HEK293 (cell line): ENCODE results near the gene EBI3.
A peak's percentile ranks its signal among the peaks of the same experiment; 100 is the strongest.

Source experiments
- EGR2 ChIP-seq: fragments of 450-650 bp; formaldehyde crosslinking; IDR thresholded peaks from 2 replicates; pipeline ENCODE4 v1.5.1; 2016; ENCODE audit warnings: low read depth, missing biosample characterization, missing genetic modification characterization
- OSR2 ChIP-seq: fragments of 450-650 bp; formaldehyde crosslinking; IDR thresholded peaks from 2 replicates; pipeline ENCODE4 v1.5.1; 2016; ENCODE audit warnings: missing biosample characterization, missing genetic modification characterization
- PRDM1 ChIP-seq: fragments of 450-650 bp; formaldehyde crosslinking; IDR thresholded peaks from 2 replicates; pipeline ENCODE4; 2016; ENCODE audit warnings: missing biosample characterization, missing genetic modification characterization
- ZBTB7A ChIP-seq: fragments of 450-650 bp; formaldehyde crosslinking; IDR thresholded peaks from 2 replicates; pipeline ENCODE4 v1.5.1; 2016; ENCODE audit warnings: low read depth, missing biosample characterization, missing genetic modification characterization
- ZFP41 ChIP-seq: fragments of 450-650 bp; formaldehyde crosslinking; IDR thresholded peaks from 2 replicates; pipeline ENCODE4 v1.5.1; 2016; ENCODE audit warnings: missing biosample characterization, missing genetic modification characterization, borderline replicate concordance
- ZNF16 ChIP-seq: fragments of 450-650 bp; formaldehyde crosslinking; IDR thresholded peaks from 2 replicates; pipeline ENCODE4 v1.5.1; 2016; ENCODE audit warnings: low read depth, missing biosample characterization, missing genetic modification characterization
- ZNF175 ChIP-seq: fragments of 450-650 bp; formaldehyde crosslinking; IDR thresholded peaks from 2 replicates; pipeline ENCODE4 v1.5.1; 2016; ENCODE audit warnings: missing biosample characterization, missing genetic modification characterization
- ZNF221 ChIP-seq: fragments of 450-650 bp; formaldehyde crosslinking; IDR thresholded peaks from 2 replicates; pipeline ENCODE4 v1.5.1; 2017; ENCODE audit warnings: missing biosample characterization, missing genetic modification characterization, borderline replicate concordance
- ZNF311 ChIP-seq: fragments of 450-650 bp; formaldehyde crosslinking; IDR thresholded peaks from 2 replicates; pipeline ENCODE4 v1.5.1; 2017; ENCODE audit warnings: missing biosample characterization, missing genetic modification characterization, borderline replicate concordance
- ZNF341 ChIP-seq: fragments of 450-650 bp; formaldehyde crosslinking; IDR thresholded peaks from 2 replicates; pipeline ENCODE4; 2016; ENCODE audit warnings: low read depth, missing biosample characterization, missing genetic modification characterization
- ZNF391 ChIP-seq: fragments of 450-650 bp; formaldehyde crosslinking; IDR thresholded peaks from 2 replicates; pipeline ENCODE4 v1.5.1; 2016; ENCODE audit warnings: low read depth, missing biosample characterization, missing genetic modification characterization, borderline replicate concordance
- ZNF560 ChIP-seq: fragments of 450-650 bp; formaldehyde crosslinking; IDR thresholded peaks from 2 replicates; pipeline ENCODE4 v1.5.1; 2017; ENCODE audit warnings: missing biosample characterization, missing genetic modification characterization, borderline replicate concordance
- ZNF624 ChIP-seq: fragments of 450-650 bp; formaldehyde crosslinking; IDR thresholded peaks from 2 replicates; pipeline ENCODE4 v1.5.1; 2017; ENCODE audit warnings: missing biosample characterization, missing genetic modification characterization
- ZNF658 ChIP-seq: fragments of 450-650 bp; formaldehyde crosslinking; IDR thresholded peaks from 2 replicates; pipeline ENCODE4; 2016; ENCODE audit warnings: missing biosample characterization, missing genetic modification characterization
- ZNF677 ChIP-seq: fragments of 450-650 bp; IDR thresholded peaks from 2 replicates; pipeline ENCODE4 v1.5.0; 2018; ENCODE audit warnings: missing biosample characterization, mild to moderate bottlenecking, missing genetic modification characterization, moderate library complexity
- ZNF768 ChIP-seq: fragments of 450-650 bp; formaldehyde crosslinking; IDR thresholded peaks from 2 replicates; pipeline ENCODE4 v1.5.1; 2018; ENCODE audit warnings: missing biosample characterization, mild to moderate bottlenecking, missing genetic modification characterization
- ZNF776 ChIP-seq: fragments of 450-650 bp; formaldehyde crosslinking; IDR thresholded peaks from 2 replicates; pipeline ENCODE4 v1.5.0; 2017; ENCODE audit warnings: missing biosample characterization, missing genetic modification characterization, borderline replicate concordance
- TF ChIP-seq, protein P1 (sequence below): sonication (generic); formaldehyde crosslinking; IDR thresholded peaks from 2 replicates; pipeline ENCODE4 v1.8.1; 2022; ENCODE audit warnings: mild to moderate bottlenecking, moderate library complexity, missing genetic modification reagents
- TF ChIP-seq, protein P2 (sequence below): fragments of 450-650 bp; formaldehyde crosslinking; IDR thresholded peaks from 2 replicates; pipeline ENCODE4; 2016; ENCODE audit warnings: missing biosample characterization, missing genetic modification characterization
- TF ChIP-seq, protein P3 (sequence below): fragments of 450-650 bp; formaldehyde crosslinking; IDR thresholded peaks from 2 replicates; pipeline ENCODE4 v1.5.1; 2016; ENCODE audit warnings: missing biosample characterization, missing genetic modification characterization
- TF ChIP-seq, protein P4 (sequence below): fragments of 450-650 bp; formaldehyde crosslinking; IDR thresholded peaks from 2 replicates; pipeline ENCODE4 v1.5.1; 2016; ENCODE audit warnings: missing biosample characterization, missing genetic modification characterization
- TF ChIP-seq, protein P5 (sequence below): fragments of 450-650 bp; formaldehyde crosslinking; IDR thresholded peaks from 2 replicates; pipeline ENCODE4 v1.5.1; 2016; ENCODE audit warnings: missing biosample characterization, missing genetic modification characterization
- TF ChIP-seq, protein P6 (sequence below): fragments of 450-650 bp; formaldehyde crosslinking; IDR thresholded peaks from 2 replicates; pipeline ENCODE4 v1.5.1; 2016; ENCODE audit warnings: missing biosample characterization, missing genetic modification characterization
- TF ChIP-seq, protein P7 (sequence below): fragments of 450-650 bp; formaldehyde crosslinking; IDR thresholded peaks from 2 replicates; pipeline ENCODE4 v1.5.1; 2016; ENCODE audit warnings: missing biosample characterization, missing genetic modification characterization

EBI3 gene

DNA sequence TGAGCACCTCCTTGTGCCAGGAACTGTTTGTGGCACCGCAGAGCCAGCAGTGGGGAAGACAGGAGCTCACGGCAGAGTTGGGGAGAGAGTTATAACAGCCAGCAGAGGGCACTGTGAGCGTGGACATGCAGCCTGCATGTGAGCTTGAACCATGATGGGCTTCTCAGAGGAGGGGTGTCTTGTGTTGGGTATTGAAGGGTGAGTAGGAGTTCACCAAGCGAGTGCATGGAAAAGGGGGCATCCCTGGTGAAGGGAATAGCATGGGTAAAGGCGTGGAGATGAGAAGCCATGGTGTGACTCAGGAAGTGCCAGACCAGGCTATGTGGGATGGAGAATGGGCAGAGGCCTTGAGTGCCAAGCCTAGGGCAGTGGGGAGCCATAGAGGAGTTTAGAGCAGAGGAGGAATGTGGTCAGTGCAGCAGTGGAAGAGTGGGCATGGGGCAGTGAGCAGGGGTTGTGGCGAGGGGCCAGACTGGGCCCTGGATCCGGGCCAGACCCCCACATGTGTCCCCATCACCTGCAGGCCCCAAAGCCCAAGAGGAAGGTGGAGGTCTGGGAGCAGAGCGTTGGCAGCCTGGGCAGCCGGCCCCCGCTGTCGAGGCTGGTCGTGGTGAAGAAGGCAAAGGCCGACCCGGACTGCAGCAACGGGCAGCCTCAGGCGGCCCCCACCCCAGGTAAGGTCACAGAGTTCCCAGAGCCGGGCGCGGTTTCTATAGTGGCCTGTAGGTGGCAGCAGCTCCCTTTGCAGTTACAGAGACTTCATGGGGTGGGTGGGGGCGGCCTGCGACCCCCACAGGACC lies 38.0 kb downstream of the EBI3 start (continued):
- TF ChIP-seq, protein P1, sequence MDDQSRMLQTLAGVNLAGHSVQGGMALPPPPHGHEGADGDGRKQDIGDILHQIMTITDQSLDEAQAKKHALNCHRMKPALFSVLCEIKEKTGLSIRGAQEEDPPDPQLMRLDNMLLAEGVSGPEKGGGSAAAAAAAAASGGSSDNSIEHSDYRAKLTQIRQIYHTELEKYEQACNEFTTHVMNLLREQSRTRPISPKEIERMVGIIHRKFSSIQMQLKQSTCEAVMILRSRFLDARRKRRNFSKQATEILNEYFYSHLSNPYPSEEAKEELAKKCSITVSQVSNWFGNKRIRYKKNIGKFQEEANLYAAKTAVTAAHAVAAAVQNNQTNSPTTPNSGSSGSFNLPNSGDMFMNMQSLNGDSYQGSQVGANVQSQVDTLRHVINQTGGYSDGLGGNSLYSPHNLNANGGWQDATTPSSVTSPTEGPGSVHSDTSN (CRISPR knock-in tag), result no peak
- TF ChIP-seq, protein P2, sequence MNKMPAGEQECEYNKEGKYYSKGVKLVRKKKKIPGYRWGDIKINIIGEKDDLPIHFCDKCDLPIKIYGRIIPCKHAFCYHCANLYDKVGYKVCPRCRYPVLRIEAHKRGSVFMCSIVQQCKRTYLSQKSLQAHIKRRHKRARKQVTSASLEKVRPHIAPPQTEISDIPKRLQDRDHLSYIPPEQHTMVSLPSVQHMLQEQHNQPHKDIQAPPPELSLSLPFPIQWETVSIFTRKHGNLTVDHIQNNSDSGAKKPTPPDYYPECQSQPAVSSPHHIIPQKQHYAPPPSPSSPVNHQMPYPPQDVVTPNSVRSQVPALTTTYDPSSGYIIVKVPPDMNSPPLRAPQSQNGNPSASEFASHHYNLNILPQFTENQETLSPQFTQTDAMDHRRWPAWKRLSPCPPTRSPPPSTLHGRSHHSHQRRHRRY (tag by site-specific recombination), result no peak
- TF ChIP-seq, protein P3, sequence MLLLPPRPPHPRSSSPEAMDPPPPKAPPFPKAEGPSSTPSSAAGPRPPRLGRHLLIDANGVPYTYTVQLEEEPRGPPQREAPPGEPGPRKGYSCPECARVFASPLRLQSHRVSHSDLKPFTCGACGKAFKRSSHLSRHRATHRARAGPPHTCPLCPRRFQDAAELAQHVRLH (tag by site-specific recombination), result peak; percentile 87
- TF ChIP-seq ZNF560 (tag by site-specific recombination), result no peak
- TF ChIP-seq, protein P4, sequence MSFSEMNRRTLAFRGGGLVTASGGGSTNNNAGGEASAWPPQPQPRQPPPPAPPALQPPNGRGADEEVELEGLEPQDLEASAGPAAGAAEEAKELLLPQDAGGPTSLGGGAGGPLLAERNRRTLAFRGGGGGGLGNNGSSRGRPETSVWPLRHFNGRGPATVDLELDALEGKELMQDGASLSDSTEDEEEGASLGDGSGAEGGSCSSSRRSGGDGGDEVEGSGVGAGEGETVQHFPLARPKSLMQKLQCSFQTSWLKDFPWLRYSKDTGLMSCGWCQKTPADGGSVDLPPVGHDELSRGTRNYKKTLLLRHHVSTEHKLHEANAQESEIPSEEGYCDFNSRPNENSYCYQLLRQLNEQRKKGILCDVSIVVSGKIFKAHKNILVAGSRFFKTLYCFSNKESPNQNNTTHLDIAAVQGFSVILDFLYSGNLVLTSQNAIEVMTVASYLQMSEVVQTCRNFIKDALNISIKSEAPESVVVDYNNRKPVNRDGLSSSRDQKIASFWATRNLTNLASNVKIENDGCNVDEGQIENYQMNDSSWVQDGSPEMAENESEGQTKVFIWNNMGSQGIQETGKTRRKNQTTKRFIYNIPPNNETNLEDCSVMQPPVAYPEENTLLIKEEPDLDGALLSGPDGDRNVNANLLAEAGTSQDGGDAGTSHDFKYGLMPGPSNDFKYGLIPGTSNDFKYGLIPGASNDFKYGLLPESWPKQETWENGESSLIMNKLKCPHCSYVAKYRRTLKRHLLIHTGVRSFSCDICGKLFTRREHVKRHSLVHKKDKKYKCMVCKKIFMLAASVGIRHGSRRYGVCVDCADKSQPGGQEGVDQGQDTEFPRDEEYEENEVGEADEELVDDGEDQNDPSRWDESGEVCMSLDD (tag by site-specific recombination), result peak; percentile 60; the same call in 1 of the 2 replicates
- TF ChIP-seq ZNF677 (tag by site-specific recombination), result no peak
- TF ChIP-seq ZNF658 (tag by site-specific recombination), result no peak
- no peak for TF ChIP-seq ZNF624 (tag by site-specific recombination)
- no peak for TF ChIP-seq PRDM1
- no peak for TF ChIP-seq ZNF175 (tag by site-specific recombination)
- TF ChIP-seq ZFP41 (tag by site-specific recombination), result no peak
- no peak for TF ChIP-seq OSR2 (tag by site-specific recombination)
- peak; percentile 98 for TF ChIP-seq ZNF16
- no peak for TF ChIP-seq ZNF768 (tag by site-specific recombination)
- TF ChIP-seq, protein P5, sequence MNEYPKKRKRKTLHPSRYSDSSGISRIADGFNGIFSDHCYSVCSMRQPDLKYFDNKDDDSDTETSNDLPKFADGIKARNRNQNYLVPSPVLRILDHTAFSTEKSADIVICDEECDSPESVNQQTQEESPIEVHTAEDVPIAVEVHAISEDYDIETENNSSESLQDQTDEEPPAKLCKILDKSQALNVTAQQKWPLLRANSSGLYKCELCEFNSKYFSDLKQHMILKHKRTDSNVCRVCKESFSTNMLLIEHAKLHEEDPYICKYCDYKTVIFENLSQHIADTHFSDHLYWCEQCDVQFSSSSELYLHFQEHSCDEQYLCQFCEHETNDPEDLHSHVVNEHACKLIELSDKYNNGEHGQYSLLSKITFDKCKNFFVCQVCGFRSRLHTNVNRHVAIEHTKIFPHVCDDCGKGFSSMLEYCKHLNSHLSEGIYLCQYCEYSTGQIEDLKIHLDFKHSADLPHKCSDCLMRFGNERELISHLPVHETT, result 0 out of 2 replicates have a peak, but pooled peaks have one; percentile 47
- no peak for TF ChIP-seq ZNF776 (tag by site-specific recombination)
- peak; percentile 59; the same call in 1 of the 2 replicates for TF ChIP-seq ZNF341 (tag by site-specific recombination)
- TF ChIP-seq ZNF391 (tag by site-specific recombination), result peak; percentile 75; the same call in 1 of the 2 replicates
- TF ChIP-seq ZNF311 (tag by site-specific recombination), result no peak
- TF ChIP-seq ZNF221 (tag by site-specific recombination), result no peak
- TF ChIP-seq, protein P6, sequence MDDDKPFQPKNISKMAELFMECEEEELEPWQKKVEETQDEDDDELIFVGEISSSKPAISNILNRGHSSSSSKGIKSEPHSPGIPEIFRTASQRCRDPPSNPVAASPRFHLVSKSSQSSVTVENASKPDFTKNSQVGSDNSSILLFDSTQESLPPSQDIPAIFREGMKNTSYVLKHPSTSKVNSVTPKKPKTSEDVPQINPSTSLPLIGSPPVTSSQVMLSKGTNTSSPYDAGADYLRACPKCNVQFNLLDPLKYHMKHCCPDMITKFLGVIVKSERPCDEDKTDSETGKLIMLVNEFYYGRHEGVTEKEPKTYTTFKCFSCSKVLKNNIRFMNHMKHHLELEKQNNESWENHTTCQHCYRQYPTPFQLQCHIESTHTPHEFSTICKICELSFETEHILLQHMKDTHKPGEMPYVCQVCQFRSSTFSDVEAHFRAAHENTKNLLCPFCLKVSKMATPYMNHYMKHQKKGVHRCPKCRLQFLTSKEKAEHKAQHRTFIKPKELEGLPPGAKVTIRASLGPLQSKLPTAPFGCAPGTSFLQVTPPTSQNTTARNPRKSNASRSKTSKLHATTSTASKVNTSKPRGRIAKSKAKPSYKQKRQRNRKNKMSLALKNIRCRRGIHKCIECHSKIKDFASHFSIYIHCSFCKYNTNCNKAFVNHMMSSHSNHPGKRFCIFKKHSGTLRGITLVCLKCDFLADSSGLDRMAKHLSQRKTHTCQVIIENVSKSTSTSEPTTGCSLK (tag by site-specific recombination), result no peak
- TF ChIP-seq, protein P7, sequence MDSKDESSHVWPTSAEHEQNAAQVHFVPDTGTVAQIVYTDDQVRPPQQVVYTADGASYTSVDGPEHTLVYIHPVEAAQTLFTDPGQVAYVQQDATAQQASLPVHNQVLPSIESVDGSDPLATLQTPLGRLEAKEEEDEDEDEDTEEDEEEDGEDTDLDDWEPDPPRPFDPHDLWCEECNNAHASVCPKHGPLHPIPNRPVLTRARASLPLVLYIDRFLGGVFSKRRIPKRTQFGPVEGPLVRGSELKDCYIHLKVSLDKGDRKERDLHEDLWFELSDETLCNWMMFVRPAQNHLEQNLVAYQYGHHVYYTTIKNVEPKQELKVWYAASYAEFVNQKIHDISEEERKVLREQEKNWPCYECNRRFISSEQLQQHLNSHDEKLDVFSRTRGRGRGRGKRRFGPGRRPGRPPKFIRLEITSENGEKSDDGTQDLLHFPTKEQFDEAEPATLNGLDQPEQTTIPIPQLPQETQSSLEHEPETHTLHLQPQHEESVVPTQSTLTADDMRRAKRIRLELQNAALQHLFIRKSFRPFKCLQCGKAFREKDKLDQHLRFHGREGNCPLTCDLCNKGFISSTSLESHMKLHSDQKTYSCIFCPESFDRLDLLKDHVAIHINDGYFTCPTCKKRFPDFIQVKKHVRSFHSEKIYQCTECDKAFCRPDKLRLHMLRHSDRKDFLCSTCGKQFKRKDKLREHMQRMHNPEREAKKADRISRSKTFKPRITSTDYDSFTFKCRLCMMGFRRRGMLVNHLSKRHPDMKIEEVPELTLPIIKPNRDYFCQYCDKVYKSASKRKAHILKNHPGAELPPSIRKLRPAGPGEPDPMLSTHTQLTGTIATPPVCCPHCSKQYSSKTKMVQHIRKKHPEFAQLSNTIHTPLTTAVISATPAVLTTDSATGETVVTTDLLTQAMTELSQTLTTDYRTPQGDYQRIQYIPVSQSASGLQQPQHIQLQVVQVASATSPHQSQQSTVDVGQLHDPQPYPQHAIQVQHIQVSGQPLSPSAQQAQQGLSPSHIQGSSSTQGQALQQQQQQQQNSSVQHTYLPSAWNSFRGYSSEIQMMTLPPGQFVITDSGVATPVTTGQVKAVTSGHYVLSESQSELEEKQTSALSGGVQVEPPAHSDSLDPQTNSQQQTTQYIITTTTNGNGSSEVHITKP (tag by site-specific recombination), result peak; percentile 87
- TF ChIP-seq EGR2 (tag by site-specific recombination), result 0 out of 2 replicates have a peak, but pooled peaks have one; percentile 5
- 0 out of 2 replicates have a peak, but pooled peaks have one; percentile 46 for TF ChIP-seq ZBTB7A (tag by site-specific recombination)
